Vagina (tissue), 2 donors: ENCODE measurements around the gene SYCP1. TPM values are rescaled to one million over a fixed set of nuclear protein-coding genes. Genes with fewer than 3 reads are reported as not detected.

Experiments
- DNase-seq, 2 donors: peaks; one replicate each; pipeline ENCODE4 v3.0.0-alpha.2; 2017; ENCODE audit errors: extremely low spot score in 2 of 2
- H3K27ac ChIP-seq: fragments of 200-600 bp; sonication (generic); one replicate; pipeline ENCODE4 v1.5.1; 2019
- H3K27me3 ChIP-seq: fragments of 200-600 bp; sonication (generic); one replicate; pipeline ENCODE4 v1.5.1; 2019
- H3K36me3 ChIP-seq, 2 donors: fragments of 200-600 bp; sonication (generic); one replicate each; pipeline ENCODE4 v1.5.1; 2017 to 2019
- H3K4me1 ChIP-seq: fragments of 200-600 bp; sonication (generic); one replicate; pipeline ENCODE4 v1.5.1; 2019
- H3K4me3 ChIP-seq, 2 donors: fragments of 200-600 bp; sonication (generic); 1 replicate in 1 of 2; 2 replicates in 1 of 2; pipeline ENCODE4 v1.5.1; 2016 to 2019
- H3K9me3 ChIP-seq: fragments of 200-600 bp; sonication (generic); one replicate; pipeline ENCODE4 v1.5.1; 2019
- POLR2A ChIP-seq, 2 donors: fragments of 450-650 bp; IDR thresholded peaks; one replicate each; pipeline ENCODE4 v1.6.1; 2017; ENCODE audit warnings: antibody characterized with exemption in 2 of 2, mild to moderate bottlenecking in 2 of 2, moderate library complexity in 2 of 2
- POLR2AphosphoS5 ChIP-seq, 2 donors: sonication (generic); formaldehyde crosslinking; IDR thresholded peaks; one replicate each; pipeline ENCODE4 v1.9.0; 2017; ENCODE audit warnings: antibody characterized with exemption in 2 of 2, mild to moderate bottlenecking in 2 of 2, low read depth in 1 of 2; ENCODE audit not compliant: insufficient read depth in 1 of 2
- intact Hi-C: fragments of 100-400 bp; cut with DNase I; formaldehyde crosslinking; loops from one replicate; pipeline ENCODE4 v1.15.1; 2023
- total RNA-seq: library from RNA; depleted of rRNA; stranded (reverse); fragments of >200 nt; gene quantifications from one replicate; pipeline ENCODE4 v1.2.3, GENCODE V29; 2016
- TF ChIP-seq, protein P1 (sequence below), 3 experiments: fragments of 450-650 bp in 2 of 3; fragments of 200-600 bp in 1 of 3; sonication (generic) in 1 of 3; IDR thresholded peaks; one replicate each; pipeline ENCODE4 v1.5.1; 2017 to 2019; ENCODE audit warnings: antibody characterized with exemption in 3 of 3, mild to moderate bottlenecking in 2 of 3, moderate library complexity in 2 of 3

SYCP1 gene, protein sequence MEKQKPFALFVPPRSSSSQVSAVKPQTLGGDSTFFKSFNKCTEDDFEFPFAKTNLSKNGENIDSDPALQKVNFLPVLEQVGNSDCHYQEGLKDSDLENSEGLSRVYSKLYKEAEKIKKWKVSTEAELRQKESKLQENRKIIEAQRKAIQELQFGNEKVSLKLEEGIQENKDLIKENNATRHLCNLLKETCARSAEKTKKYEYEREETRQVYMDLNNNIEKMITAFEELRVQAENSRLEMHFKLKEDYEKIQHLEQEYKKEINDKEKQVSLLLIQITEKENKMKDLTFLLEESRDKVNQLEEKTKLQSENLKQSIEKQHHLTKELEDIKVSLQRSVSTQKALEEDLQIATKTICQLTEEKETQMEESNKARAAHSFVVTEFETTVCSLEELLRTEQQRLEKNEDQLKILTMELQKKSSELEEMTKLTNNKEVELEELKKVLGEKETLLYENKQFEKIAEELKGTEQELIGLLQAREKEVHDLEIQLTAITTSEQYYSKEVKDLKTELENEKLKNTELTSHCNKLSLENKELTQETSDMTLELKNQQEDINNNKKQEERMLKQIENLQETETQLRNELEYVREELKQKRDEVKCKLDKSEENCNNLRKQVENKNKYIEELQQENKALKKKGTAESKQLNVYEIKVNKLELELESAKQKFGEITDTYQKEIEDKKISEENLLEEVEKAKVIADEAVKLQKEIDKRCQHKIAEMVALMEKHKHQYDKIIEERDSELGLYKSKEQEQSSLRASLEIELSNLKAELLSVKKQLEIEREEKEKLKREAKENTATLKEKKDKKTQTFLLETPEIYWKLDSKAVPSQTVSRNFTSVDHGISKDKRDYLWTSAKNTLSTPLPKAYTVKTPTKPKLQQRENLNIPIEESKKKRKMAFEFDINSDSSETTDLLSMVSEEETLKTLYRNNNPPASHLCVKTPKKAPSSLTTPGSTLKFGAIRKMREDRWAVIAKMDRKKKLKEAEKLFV
- not detected for total RNA-seq

DNA sequence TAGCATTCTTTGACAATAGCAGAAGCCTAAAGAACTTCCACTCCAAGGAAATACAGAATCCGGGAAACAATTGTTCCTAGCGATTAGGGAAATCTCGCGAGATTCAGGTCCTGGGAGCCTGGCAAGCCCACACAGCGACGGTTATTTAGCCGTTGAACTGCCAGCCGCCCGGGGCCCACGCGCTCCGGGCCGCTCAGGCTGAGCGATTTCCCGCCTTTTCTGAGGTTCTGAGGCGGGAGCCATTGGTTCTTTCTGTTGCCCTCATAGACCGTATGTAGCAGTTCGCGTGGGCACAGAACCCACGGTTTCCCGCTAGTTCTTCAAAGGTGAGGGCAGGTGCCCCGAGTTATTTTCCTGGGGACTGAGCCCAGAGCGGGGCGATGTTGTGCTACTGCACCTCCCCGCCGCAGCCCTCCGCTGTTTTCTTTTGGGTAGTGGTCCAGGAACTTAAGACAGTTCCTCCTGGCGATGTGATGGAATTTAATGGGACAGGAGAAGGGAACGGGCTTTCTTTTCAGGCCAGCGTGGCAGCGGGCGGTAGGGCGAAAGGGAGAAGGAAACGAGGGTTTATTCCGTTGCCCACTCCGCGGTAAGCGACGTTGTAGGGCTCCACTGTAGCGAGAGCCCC is at the start of gene SYCP1:
Gene SYCP1 (plus strand): TSS at position 171 of the 628 bp plus-strand sequence. CDS start 602 bp downstream, outside the sequence.
- H3K4me1 ChIP-seq, result no peaks in the 10 kb centered on the region
- H3K4me3 ChIP-seq, result peak within 1 kb of the TSS in 1 of 2 donors; percentile 18
- no peak within 1 kb of the TSS for H3K27ac ChIP-seq
- intact Hi-C loops, result no loop called here
- TF ChIP-seq, protein P1, sequence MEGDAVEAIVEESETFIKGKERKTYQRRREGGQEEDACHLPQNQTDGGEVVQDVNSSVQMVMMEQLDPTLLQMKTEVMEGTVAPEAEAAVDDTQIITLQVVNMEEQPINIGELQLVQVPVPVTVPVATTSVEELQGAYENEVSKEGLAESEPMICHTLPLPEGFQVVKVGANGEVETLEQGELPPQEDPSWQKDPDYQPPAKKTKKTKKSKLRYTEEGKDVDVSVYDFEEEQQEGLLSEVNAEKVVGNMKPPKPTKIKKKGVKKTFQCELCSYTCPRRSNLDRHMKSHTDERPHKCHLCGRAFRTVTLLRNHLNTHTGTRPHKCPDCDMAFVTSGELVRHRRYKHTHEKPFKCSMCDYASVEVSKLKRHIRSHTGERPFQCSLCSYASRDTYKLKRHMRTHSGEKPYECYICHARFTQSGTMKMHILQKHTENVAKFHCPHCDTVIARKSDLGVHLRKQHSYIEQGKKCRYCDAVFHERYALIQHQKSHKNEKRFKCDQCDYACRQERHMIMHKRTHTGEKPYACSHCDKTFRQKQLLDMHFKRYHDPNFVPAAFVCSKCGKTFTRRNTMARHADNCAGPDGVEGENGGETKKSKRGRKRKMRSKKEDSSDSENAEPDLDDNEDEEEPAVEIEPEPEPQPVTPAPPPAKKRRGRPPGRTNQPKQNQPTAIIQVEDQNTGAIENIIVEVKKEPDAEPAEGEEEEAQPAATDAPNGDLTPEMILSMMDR (IDR thresholded peaks at IDR 0.05), result no peak
- TF ChIP-seq POLR2AphosphoS5 (IDR thresholded peaks at IDR 0.05; ENCODE audit: insufficient read depth in 1 of 2, low read depth in 1 of 2) (no peak), POLR2A (IDR thresholded peaks at IDR 0.05) (no peak)
- H3K9me3 ChIP-seq, result no peaks in the 10 kb centered on the region
- no peaks in the 10 kb centered on the region for H3K27me3 ChIP-seq
- no peaks in the 10 kb centered on the region for H3K36me3 ChIP-seq
- no peak for DNase-seq

DNA sequence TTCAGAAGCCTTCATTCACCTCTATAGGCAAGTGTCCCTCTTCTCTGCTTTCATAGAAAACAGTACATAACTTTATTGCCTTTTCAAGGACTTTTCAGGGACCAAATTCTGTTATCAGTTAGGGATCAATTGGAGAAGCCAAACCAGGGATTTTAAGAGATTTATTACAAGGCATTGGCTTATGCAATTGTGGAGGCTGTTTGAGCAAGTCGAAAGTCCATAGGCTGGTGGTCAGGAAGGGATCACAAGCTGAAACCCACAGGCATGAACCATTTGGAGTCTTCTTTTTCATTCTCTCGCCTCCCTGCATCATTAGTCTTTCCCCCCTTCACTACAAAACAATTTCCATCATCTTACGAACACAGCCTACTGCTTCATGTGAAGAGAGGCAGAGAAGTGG is 34.8 kb upstream of the SYCP1 start:
- TF ChIP-seq, protein P1 (IDR thresholded peaks at IDR 0.05), result no peak
- TF ChIP-seq POLR2A (IDR thresholded peaks at IDR 0.05) (no peak), POLR2AphosphoS5 (IDR thresholded peaks at IDR 0.05; ENCODE audit: insufficient read depth in 1 of 2, low read depth in 1 of 2) (no peak)
- Histone ChIP-seq H3K27me3 (no peaks in the 10 kb centered on the region), H3K4me1 (no peaks in the 10 kb centered on the region), H3K36me3 (no peaks in the 10 kb centered on the region), H3K9me3 (no peaks in the 10 kb centered on the region), H3K27ac (no peak overlapping the region), H3K4me3 (no peak overlapping the region)
- intact Hi-C loops, result no loop called here
- no peak for DNase-seq

DNA sequence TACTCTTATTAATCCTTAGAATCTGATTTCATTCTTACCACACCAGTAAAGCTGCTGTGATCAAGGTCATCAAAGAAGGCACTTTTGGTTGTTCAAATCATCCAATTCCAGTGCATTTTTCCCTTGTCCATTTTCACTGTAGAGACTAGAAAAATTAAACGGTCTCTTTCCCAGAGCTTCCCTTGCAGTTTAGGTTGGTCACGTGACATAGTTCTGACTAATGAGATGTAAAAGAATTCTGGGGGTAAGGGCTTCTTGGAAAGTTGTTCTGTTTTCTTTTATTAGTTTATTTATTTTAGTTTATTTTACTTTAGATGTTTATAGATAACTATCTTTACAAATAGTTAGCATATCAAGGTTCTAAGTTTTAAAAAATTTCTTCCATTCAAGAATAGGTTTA is 34.3 kb upstream of the SYCP1 start:
- TF ChIP-seq POLR2A (IDR thresholded peaks at IDR 0.05) (no peak), POLR2AphosphoS5 (IDR thresholded peaks at IDR 0.05; ENCODE audit: insufficient read depth in 1 of 2, low read depth in 1 of 2) (no peak)
- TF ChIP-seq, protein P1 (IDR thresholded peaks at IDR 0.05), result no peak
- no peak for DNase-seq
- Histone ChIP-seq H3K27ac (no peak overlapping the region), H3K27me3 (no peaks in the 10 kb centered on the region), H3K4me3 (no peak overlapping the region), H3K36me3 (no peaks in the 10 kb centered on the region), H3K4me1 (no peaks in the 10 kb centered on the region), H3K9me3 (no peaks in the 10 kb centered on the region)
- intact Hi-C loops, result no loop called here

DNA sequence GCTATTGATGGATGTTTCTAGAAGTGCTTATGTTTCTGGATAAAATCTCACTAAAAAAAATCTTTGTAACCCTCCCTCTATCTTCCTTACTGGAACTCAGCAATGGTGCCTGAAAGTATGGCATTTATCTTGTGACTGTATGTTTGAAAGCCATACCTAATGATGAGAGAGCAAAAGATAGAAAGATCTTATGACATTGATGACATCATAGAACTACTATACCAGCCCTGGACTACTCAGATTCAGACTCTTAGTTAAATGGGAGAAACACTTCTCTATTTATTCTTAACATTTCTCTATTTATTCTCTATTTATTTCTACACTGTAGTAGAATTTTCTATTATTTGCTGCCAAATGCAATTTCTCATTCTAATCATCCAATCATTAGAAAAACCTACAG is 32.7 kb upstream of the SYCP1 start:
- H3K36me3 ChIP-seq, result no peaks in the 10 kb centered on the region
- TF ChIP-seq POLR2AphosphoS5 (IDR thresholded peaks at IDR 0.05; ENCODE audit: insufficient read depth in 1 of 2, low read depth in 1 of 2) (no peak), POLR2A (IDR thresholded peaks at IDR 0.05) (no peak)
- TF ChIP-seq, protein P1 (IDR thresholded peaks at IDR 0.05), result no peak
- no peak overlapping the region for H3K27ac ChIP-seq
- no peak for DNase-seq
- no peaks in the 10 kb centered on the region for H3K27me3 ChIP-seq
- intact Hi-C loops, result no loop called here
- H3K4me1 ChIP-seq, result no peaks in the 10 kb centered on the region
- H3K9me3 ChIP-seq, result no peaks in the 10 kb centered on the region
- H3K4me3 ChIP-seq, result no peak overlapping the region
